DMS53 treated with DMSO at 0.1 percent for 48 hours (cell line): ENCODE data around the gene TMED4.
"Not testable (repeated sequence)": the region's sequence is repeated elsewhere in the genome, so short reads cannot be mapped to it uniquely, and the experiment has no call there.

Experiments used
- DNase-seq: peaks from one replicate; lab custom pipeline; 2025; ENCODE audit not compliant: unreplicated experiment; lab: John Stamatoyannopoulos, UW

TMED4 gene

DNA sequence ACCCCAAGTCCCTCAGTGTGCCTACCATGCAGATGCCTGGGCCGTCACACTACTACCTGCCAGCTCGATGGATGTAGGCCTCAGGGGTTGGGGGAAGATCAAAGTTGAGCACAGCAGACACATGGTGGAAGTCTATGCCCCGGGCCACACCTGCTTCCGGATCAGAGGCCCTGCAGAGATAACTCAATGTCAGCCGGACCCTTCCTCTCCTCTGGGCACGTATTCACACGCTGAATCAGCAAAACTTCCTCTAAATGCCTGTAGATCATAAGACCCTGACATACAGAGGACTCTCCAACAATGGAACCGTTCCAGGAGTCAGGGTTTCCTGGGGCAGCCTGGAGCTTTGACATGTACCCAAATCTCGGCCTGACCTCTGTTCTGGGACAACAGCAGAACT, 12.1 kb downstream of the TMED4 start:
- no peak for DNase-seq

DNA sequence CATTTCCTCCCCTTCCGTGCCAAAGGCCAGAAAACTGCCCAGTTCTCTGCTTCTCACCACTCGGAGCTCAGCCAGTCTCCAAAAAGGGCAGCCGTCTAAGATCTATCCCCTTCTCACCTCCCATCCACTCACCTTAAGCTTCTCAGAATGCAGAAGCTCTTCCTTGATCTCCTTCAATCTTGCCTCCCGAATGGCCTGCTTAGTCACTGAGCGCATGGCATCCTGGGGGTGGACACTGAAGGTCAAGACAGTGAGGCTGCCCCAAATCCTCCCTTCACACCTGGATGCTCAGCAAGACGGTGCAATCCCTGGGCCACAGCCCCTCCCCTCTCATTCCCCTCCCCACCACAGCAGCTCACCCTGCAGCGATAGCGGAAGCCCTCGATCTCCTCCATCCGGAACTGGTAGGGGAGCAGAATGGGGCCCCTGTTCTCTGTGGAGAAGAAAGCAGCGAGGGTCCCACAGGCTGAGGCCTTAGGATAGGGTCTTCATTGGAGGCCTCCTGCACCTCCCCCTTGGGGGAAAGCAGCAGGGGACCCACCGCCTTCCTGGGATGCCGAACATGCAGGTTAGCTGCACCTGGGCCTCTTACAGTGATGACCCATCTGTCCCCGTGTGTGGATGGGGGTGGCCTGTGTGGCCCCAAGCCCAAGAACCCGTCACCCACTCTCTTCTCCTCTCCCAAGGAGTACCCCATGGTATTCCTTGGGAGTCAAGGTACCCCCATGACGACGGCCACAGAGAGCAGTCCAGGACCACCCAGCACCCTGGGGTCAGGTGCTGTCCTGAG, 13.1 kb downstream of the TMED4 start:
- DNase-seq, result no peak

DNA sequence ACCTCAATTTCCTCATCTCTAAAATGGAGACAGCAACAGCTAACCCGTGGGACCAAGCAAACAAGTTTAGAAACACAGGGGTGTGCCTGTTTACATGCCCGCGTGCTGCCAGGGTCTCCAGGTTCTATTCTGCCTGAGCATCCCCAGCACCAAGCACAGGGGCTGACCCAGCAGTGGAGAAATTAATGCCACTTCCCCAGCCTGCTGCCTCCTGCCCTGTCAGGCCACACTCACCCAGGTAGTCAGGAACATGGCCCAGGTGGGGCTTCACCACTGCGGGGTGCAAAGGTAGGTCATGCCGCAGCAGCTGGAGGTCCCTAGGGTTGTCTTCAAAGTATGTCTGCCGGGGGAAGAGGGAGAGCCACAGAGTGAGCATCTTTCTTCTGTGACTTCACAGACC, 14.1 kb downstream of the TMED4 start:
- no peak for DNase-seq

DNA sequence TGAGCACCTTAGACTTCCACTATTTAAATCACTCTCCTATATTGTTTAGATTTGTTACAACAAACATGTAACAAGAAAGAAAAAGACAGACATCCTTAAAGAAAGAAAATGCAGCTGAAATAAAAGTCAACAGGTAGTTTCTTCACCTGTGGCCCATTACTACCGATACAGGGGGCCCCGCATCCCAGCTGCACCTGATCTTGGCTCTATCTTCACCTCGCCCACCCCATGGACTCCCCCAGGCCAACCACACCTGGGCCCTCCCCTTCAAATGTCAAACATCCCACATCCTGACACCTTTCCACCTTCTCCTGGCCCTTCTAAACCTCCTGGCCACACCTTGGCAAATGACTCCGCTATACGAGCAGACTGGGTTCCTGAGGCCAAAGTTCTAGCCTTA, 15.4 kb downstream of the TMED4 start:
- no peak for DNase-seq

DNA sequence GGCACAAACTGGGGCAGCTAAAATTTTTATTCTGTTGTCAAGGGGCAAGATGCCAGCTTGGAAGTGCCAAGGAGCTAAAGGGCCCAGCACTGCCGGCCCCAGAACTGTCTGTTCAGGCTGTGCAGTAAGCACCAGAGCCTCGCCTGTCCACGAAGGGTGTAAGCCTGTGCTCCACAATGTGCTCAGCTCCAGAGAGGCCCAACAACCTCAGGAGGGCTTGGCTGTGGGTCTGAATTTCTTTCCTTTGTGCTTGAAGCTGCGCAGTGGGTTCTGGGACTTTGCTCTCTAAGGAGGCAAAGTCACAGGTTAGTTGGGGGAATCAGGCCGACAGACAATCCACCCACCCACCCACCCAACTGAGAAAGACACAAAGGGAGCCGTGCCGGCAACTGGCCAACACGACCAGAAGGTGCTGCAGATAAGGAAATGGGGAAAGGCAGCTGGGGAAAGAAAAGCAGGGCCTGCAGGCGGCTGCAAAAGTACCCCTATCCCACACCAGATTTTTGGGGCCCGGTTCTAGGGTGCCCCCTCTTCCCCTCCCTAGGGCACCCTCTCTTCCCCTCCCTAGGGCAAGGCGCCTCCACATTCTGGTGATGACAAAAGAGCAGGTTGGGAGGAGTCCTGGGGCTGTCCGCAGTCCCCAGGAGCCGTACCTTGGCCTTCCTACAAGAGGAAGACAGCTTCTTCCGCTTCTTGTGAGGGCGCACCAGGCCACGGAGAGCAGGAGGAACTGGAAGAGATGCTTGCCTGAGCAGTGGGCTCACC, 16.1 kb downstream of the TMED4 start:
- DNase-seq, result no peak

DNA sequence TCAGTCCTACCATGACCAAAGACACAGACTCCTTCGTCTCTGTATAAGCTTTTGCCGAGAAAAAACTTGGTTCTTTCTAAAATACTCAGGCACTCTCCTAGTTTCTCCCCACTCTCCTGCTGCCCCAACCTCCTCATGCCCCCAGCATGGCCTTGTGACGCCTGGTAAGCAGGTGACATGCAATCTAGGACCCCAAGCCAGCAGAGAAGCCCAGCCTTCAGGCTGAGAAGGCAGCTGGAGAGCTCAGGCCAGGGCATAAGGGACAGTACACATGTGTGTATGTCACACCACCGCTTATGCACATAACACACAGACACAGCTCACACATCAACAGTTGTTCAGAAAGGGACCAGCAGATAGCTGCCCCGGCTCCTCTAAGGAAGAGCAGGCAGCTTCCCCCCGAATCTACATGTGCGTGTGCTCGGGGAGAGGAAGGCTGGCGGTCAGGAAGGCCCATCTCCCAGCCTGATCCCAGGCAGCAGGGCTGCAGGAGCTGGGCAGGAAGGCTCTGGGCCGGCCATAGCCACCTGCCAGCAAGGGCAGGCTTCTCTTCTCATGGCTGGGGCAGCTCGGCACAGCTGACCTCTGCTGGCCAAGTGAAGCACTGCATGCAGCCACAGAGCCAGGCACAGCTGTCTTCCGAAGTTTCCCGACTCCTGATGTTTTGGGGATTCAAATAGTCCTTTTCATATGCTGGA, 16.8 kb downstream of the TMED4 start:
- DNase-seq, result peak; percentile 62

DNA sequence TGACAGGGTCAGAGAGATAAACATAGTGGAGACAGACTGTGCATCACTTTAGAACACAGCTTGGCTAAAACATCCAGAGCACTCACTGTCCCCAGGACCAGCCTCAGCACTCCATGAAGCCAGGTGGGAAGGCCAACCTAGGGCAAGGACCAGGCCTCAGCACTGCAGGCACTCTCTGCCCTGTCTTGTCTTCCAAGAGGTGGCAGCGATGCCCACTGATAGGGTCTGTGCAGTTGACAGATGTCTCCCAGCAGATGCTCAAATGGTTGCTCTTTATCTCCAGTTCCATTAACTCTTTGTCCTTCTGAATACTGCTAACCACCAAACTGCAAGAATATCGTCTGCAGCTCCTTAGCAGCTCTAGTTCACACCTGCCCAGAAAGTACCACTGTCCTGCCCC, 17.4 kb downstream of the TMED4 start:
- DNase-seq, result no peak

DNA sequence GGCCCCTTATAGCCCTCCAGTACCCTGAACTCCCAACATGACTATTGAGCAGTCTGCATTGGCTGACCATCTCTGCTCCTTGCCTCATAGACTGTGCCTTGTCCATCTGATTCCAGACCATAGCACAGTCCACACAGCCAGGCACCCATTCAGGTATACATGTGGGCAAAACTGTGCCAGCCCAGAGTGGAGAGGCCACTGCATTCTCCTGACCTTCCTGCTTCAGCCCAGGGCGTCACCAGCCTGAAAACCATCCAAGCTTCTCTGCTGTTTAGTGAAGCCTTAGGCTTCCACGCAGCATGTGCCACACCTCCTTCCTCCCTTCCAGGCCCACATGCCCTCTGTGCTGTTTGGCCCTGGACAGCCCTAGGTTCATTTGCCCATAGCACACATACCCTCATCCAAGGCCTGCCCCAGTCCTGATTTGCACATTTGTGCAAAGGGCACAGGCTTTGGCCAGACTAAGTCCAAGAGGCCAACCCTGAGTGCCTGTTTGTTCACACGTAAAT, 18.8 kb downstream of the TMED4 start:
- DNase-seq, result no peak

DNA sequence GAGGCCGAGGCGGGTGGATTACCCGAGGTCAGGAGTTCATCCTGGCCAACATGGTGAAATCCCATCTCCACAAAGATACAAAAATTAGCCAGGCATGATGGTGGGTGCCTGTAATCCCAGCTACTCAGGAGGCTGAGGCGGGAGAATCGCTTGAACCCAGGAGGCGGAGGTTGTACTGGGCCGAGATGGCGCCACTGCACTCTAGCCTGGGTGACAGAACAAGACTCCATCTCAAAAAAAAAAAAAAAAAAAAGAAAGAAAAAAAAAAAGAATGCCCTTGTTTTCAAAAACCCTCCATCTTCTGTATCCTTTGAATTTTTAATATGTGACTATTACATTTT, 19.4 kb downstream of the TMED4 start:
- not testable (repeated sequence) for DNase-seq

DNA sequence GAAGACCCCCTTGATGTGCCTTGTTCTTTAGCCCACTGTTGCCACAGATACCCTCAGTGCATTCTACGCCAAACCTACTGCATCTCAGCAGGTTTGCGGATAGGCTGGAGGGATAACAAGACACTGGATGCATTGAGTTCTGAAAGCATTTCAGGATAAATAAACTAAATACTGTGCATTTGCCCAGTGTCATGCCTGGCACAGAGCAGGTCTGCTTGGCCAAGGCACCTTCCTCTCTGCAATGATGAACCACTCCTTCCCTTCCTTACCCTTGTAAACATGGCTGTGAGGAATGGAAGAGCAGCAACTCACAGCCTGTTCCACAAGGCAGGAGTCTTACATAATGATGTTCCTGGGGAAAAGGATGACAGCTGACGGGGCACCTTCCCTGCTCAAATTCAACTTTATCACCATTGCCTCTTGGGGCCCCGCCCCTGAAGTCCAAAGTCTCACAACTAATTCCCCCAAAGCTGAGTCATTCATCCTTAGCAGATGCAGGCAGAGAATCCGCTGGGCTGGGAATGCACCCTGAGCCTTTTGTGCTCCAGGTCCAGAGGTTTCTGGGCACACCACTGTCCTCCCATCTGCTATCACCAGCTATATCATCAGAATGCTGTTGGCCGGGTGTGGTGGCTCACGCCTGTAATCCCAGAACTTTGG, 19.9 kb downstream of the TMED4 start:
- no peak for DNase-seq

DNA sequence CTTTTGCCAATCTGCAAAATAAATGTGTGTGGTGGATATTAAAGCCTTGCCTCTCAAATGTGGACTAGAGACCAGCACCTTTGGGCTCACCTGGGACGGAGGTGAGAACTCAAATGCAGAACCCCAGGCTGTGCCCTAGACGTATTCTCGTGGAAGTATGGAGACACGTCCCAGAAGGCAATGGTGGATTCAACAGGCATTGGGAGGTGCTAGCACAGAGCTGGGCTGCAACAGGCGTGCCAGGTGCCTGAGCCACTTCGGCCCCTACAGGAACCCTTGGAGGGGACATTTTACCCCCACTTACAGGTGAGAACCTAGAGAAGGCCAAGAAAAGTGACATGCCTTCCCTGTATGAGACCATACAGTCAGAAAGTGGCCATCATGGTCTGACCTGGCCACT, 20.6 kb downstream of the TMED4 start:
- DNase-seq, result no peak

DNA sequence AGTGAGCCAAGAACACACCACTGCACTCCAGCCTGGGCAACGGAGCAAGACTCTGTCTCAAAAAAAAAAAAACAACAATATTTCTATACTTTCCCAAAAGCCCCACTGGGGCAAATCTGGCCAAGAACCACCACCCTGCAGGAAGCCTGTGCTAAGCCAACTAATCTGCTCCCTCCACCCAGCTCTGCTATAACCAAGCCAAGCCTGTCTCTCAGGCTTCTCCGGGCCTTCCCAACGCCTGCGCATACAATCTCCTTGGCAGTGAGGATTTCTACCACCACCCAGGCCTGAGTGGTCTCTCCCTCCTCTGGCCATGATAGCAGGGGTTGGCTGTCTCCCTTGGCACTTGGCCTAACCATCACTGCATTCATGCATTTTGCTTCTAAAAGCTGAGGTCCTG, 22.5 kb downstream of the TMED4 start:
- DNase-seq, result no peak

DNA sequence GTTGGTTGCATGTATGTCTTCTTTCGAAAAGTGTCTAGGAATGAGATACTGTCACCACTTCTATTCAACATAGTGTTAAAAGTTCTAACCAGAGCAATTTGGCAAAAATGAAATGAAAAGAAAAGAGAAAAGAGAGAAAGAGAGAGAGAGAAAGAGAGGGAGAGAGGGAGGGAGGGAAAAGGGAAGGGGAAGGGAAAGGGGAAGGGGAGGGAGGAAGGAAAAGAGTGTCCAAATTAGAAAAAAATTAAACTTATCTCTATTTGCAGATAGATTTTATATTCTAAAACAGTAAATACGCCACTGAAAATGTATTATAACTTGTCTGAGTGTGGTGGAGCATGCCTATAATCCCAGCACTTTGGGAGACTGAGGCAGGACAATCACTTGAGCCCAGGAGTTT, 24.5 kb downstream of the TMED4 start:
- no peak for DNase-seq

DNA sequence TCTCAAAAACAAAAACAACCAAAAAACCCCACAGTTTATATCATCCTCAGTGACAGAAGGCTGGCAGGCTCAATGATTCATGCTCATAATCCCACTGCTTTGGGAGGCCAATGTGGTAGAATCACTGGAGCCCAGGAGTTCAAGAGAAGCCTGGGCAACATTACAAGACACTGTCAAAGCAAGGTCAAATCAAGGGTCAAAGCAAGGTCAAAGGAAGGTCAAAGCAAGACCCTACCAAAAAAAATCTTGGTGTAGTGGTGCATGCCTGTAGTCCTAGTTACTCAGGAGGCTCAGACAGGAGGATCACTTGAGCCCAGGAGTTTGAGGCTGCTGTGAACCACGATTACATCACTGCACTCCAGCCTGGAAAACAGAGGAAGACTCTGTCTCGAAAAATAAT, 26.7 kb downstream of the TMED4 start:
- DNase-seq, result no peak

DNA sequence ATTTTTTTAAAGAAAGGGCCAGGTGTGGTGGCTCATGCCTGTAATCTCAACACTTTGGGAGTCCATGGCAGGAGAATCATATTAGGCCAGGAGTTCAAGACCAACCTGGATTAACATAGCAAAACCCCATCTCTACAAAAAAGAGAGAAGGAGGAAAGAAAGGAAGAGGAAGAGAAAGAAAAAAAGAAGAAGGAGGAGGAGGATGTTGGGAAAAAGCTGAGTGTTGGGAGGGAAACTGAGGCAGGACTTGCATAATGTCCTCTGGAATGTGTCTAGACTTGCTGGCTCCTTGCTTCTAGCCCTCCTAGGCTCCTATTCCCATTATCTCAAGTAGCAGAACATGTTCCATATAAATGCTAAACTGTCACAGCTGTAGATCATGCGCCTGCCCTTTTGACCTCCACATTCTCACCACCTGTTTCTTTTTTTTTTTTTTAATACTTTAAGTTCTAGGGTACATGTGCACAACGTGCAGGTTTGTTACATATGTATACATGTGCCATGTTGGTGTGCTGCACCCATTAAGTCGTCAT, 29.5 kb downstream of the TMED4 start:
- not testable (repeated sequence) for DNase-seq

DNA sequence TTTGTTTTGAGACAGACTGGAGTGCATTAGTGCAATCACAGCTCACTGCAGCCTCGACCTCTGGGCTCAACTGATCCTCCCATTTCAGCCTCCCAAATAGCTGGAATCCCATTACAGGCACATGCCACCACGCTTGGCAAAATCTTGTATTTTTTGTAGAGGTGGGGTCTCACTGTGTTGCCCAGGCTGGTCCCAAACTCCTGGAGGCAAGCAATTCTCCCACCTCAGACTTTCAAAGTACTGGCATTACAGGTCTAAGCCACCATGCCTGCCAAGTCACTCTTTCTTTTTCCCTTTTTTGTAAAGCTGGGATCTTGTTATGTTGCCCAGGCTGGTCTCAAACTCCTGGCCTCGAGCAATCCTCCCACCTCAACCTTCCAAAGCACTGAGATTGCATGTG, 32.6 kb downstream of the TMED4 start:
- no peak for DNase-seq

DNA sequence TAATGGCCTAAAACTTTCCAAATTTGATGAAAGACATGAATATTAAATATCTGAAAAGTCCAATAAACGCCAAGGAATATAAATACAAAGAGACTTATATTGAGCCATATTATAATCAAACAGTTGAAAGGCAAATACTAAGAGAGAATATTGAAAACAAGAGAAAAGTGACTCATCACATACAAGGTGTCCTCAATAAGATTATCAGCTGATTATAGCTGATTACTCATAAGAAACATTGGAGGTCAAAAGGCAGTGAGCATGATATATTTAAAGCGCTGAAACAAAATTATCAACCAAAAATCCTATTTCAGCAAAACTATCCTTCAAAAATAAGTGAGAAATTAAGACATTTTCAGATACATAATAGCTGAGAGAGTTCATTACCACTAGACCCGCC, 33.1 kb downstream of the TMED4 start:
- DNase-seq, result no peak

DNA sequence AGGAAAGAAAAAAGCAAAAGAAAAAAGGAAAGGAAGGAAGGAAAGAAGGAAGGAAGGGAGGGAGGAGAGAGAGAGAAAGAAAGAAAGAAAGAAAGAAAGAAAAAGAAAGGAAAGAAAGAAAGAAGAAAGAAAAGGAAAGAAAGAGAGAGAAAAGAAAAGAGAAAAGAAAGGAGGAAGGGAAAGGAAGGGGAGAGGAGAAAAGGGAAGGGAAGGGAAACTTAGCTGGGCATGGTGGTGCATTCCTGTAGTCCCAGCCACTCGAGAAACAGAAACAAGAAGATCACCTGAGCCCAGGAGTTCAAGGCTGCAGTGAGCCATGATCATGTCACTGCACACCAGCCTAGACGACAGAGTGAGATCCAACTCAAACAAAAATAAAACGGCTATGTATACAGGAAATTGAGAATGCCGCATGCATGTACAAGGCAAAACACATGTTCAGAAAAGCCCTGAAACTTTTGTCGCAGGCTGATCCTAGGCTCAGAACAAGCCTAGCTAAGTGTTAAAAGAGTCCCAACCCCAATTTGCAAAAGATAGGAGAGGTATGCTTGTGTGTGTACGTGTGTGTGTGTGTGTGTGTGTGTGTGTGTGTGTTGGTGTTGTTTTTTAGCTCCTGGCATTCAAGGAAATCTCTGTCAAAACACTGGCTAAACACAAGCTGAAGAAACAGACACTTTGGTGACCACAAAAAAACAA, 34.3 kb downstream of the TMED4 start:
- no peak for DNase-seq

DNA sequence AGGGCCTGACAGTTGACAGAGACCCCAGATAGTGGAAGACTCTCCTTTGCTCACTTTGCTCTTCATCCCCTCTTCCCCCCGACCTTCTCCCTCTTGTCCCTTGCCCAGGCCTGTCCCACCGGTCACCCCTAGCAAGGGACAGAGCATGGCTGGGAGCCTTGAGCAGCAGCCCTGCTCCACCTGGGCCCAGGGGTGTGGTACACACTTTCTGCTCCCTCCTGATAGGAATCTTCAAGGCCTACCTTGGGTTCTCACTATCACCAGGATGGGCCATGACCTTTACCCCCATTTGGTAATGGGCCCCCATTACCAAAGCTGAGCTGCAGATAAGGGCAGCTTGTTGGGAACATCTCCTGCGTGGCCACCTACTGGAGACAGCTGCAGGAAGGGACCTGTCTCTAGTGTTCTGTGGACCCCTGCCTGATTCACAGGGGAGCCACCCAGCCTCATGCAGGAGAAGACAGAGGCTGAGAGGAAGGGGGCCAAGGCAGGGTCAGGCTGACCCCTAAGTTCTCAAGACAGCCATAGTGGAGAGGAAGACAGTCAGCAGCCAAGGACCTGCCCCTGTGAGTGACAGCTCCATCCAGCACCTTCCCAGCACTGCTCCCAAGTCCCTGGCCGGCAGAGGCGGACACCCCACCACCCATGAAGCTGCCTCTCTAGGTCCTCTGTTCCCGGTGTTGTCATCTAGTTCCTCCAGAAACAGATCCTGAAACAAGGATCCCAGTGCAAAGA, 40.0 kb downstream of the TMED4 start:
- DNase-seq, result no peak
